ENCODE measurements around the gene BLACAT1. TPM values are rescaled to one million over a fixed set of nuclear protein-coding genes. Genes with fewer than 3 reads are reported as not detected.

Gene BLACAT1
- total and polyA plus RNA-seq, 2 of the 13 experiments (the other 11 are each of a cell fraction or from before 2014, with no cell fraction given) = 1.2 to 2.8 TPM

- Histone ChIP-seq H3K4me2 (ENCODE audit: low read depth, low read length) (no peak overlapping the region), H3K79me2 (ENCODE audit: insufficient read depth, low read length) (no peaks in the 10 kb centered on the region), H2AFZ (ENCODE audit: low read length) (no peak overlapping the region), H3K4me3 (replicated peaks in 1 of 3; ENCODE audit: insufficient read depth in 1 of 3, low read depth in 2 of 3, low read length in 3 of 3) (no peak overlapping the region), H4K20me1 (ENCODE audit: insufficient read depth, low read length) (no peaks in the 10 kb centered on the region), H3K4me1 (ENCODE audit: insufficient read depth, low read length) (peaks cover 12% of the 10 kb centered on the region), H3K36me3 (replicated peaks in 1 of 2; ENCODE audit: control insufficient read depth in 1 of 2, insufficient read depth in 2 of 2, low read length in 2 of 2) (no peaks in the 10 kb centered on the region), H3K9ac (ENCODE audit: insufficient read depth, low read depth, low read length) (no peak overlapping the region), H3K27me3 (ENCODE audit: control insufficient read depth in 1 of 2, insufficient read depth in 2 of 2, low read length in 2 of 2) (peaks cover 7 to 14% of the 10 kb centered on the region in 2 experiments; a peak in 3 of 5 replicates), H3K27ac (ENCODE audit: extremely low read length, insufficient read depth, low read length) (no peak overlapping the region), H3K9me3 (ENCODE audit: low read length) (no peaks in the 10 kb centered on the region)
- intact Hi-C loops (cut with micrococcal nuclease; ENCODE audit: unreplicated experiment) = no loop called here
- no peak for FAIRE-seq
- no peak for DNase-seq (ENCODE audit: low spot score)
- POLR2A ChIA-PET = no interaction called here
- CTCF ChIA-PET (ENCODE audit: low intra/inter-chr PET ratio, low total read pairs) = no interaction called here
- in situ Hi-C loops (cut with HindIII; ENCODE audit: extremely low pct_ligation_motif_present, low pct_unique_long_range_greater_than_20kb) = no loop called here
- 8% methylated on average over 11 of the region's 15 CpGs for WGBS (ENCODE audit: low lambda C conversion rate)
- TF ChIP-seq CEBPG (CRISPR knock-in tag; IDR thresholded peaks at IDR 0.05) = peak; percentile 23; the same call in 1 of the 2 replicates
- no peak for TF ChIP-seq RFXAP (CRISPR knock-in tag; IDR thresholded peaks at IDR 0.05; ENCODE audit: borderline replicate concordance)
- peak; percentile 43; the same call in 1 of the 2 replicates for TF ChIP-seq CEBPB (IDR thresholded peaks at IDR 0.05; ENCODE audit: borderline replicate concordance, low read depth, low read length)
- BruUV-seq (replicated peaks) = no TSS peak
- ATAC-seq = peak; percentile 32; the same call in 2 of the 3 replicates
These were observed 25.8 kb upstream of the BLACAT1 start for GRCh38 chr1:205481629-205482151.

GRCh38 chr1:205481218-205481617 lies 25.4 kb upstream of the BLACAT1 start:
- Histone ChIP-seq H3K27me3 (ENCODE audit: control insufficient read depth in 1 of 2, insufficient read depth in 2 of 2, low read length in 2 of 2) (peaks cover 7 to 14% of the 10 kb centered on the region in 2 experiments; a peak in 3 of 5 replicates), H3K9ac (ENCODE audit: insufficient read depth, low read depth, low read length) (no peak overlapping the region), H3K79me2 (ENCODE audit: insufficient read depth, low read length) (no peaks in the 10 kb centered on the region), H3K4me2 (ENCODE audit: low read depth, low read length) (no peak overlapping the region), H3K4me1 (ENCODE audit: insufficient read depth, low read length) (peaks cover 12% of the 10 kb centered on the region), H3K27ac (ENCODE audit: extremely low read length, insufficient read depth, low read length) (no peak overlapping the region), H3K4me3 (replicated peaks in 1 of 3; ENCODE audit: insufficient read depth in 1 of 3, low read depth in 2 of 3, low read length in 3 of 3) (no peak overlapping the region), H4K20me1 (ENCODE audit: insufficient read depth, low read length) (no peaks in the 10 kb centered on the region), H3K36me3 (replicated peaks in 1 of 2; ENCODE audit: control insufficient read depth in 1 of 2, insufficient read depth in 2 of 2, low read length in 2 of 2) (no peaks in the 10 kb centered on the region), H2AFZ (ENCODE audit: low read length) (no peak overlapping the region), H3K9me3 (ENCODE audit: low read length) (no peaks in the 10 kb centered on the region)
- in situ Hi-C loops (cut with HindIII; ENCODE audit: extremely low pct_ligation_motif_present, low pct_unique_long_range_greater_than_20kb) (no loop called here), intact Hi-C loops (cut with micrococcal nuclease; ENCODE audit: unreplicated experiment) (no loop called here)
- FAIRE-seq (no peak), ATAC-seq (no peak), DNase-seq (ENCODE audit: low spot score) (no peak)
- BruUV-seq (replicated peaks) = no TSS peak
- ChIA-PET POLR2A (no interaction called here), CTCF (ENCODE audit: low intra/inter-chr PET ratio, low total read pairs) (no interaction called here)
- WGBS (ENCODE audit: low lambda C conversion rate) = 24% methylated on average over 11 of the region's 11 CpGs
- TF ChIP-seq LCORL (IDR thresholded peaks at IDR 0.05) (no peak), LCORL (CRISPR knock-in tag; IDR thresholded peaks at IDR 0.05) (no peak), ZNF878 (CRISPR knock-in tag; IDR thresholded peaks at IDR 0.05) (no peak), FOXK2 (IDR thresholded peaks at IDR 0.05) (no peak), PHF8 (CRISPR knock-in tag; IDR thresholded peaks at IDR 0.05) (no peak), KDM4B (CRISPR knock-in tag; IDR thresholded peaks at IDR 0.05) (no peak), ZNF83 (CRISPR knock-in tag; IDR thresholded peaks at IDR 0.05; ENCODE audit: borderline replicate concordance) (no peak), ZNF382 (CRISPR knock-in tag; IDR thresholded peaks at IDR 0.05; ENCODE audit: borderline replicate concordance) (no peak), ZUFSP (CRISPR knock-in tag; IDR thresholded peaks at IDR 0.05; ENCODE audit: borderline replicate concordance) (no peak), MEIS2 (CRISPR knock-in tag; IDR thresholded peaks at IDR 0.05) (no peak), SNAPC4 (CRISPR knock-in tag; IDR thresholded peaks at IDR 0.05) (no peak)

All from HepG2 (cell line).